SK-N-SH treated with all-trans-retinoic acid at 6 μM for 48 hours (cell line): Measurements from ENCODE around the gene CCDC174.

Source experiments
- ATAC-seq: fragments of 200-7000 bp; cut with Tn5 transposase; 3 replicates; pipeline ENCODE4 v1.9.1; 2020; ENCODE audit warnings: mild to moderate bottlenecking, moderate library complexity
- ARNTL ChIP-seq: fragments of 450-650 bp; formaldehyde crosslinking; IDR thresholded peaks from 2 replicates; pipeline ENCODE4 v1.5.0; 2020; ENCODE audit warnings: low read depth, mild to moderate bottlenecking, moderate library complexity, borderline replicate concordance
- BACH2 ChIP-seq: fragments of 250-450 bp; sonication (Bioruptor Pico); IDR thresholded peaks from 2 replicates; pipeline ENCODE4 v1.9.0; 2021; ENCODE audit warnings: mild to moderate bottlenecking, borderline replicate concordance
- CSDC2 ChIP-seq: fragments of 250-450 bp; sonication (Bioruptor Pico); IDR thresholded peaks from 2 replicates; pipeline ENCODE4 v1.5.0; 2020; ENCODE audit warnings: mild to moderate bottlenecking, moderate library complexity
- ESRRG ChIP-seq: fragments of 250-450 bp; sonication (Bioruptor Pico); IDR thresholded peaks from 2 replicates; pipeline ENCODE4 v1.6.1; 2021; ENCODE audit warnings: mild to moderate bottlenecking
- OSR1 ChIP-seq: fragments of 250-450 bp; sonication (Bioruptor Pico); IDR thresholded peaks from 2 replicates; pipeline ENCODE4 v1.8.0; 2022; ENCODE audit warnings: moderate library complexity, mild to moderate bottlenecking, inconsistent platforms
- RARB ChIP-seq: fragments of 250-450 bp; sonication (Bioruptor Pico); IDR thresholded peaks from 2 replicates; pipeline ENCODE4 v1.8.0; 2021; ENCODE audit warnings: mild to moderate bottlenecking, moderate library complexity
- SNAI2 ChIP-seq: fragments of 250-450 bp; sonication (Bioruptor Pico); IDR thresholded peaks from 2 replicates; pipeline ENCODE4 v1.5.0; 2020; ENCODE audit warnings: mild to moderate bottlenecking, moderate library complexity
- TCF4 ChIP-seq: fragments of 250-450 bp; sonication (Bioruptor Pico); IDR thresholded peaks from 2 replicates; pipeline ENCODE4 v1.8.0; 2021; ENCODE audit warnings: mild to moderate bottlenecking, moderate library complexity, borderline replicate concordance
- TOX ChIP-seq: fragments of 250-450 bp; sonication (Bioruptor Pico); IDR thresholded peaks from 2 replicates; pipeline ENCODE4 v1.8.0; 2021; ENCODE audit warnings: mild to moderate bottlenecking, moderate library complexity, borderline replicate concordance
- ZFP3 ChIP-seq: fragments of 250-450 bp; sonication (Bioruptor Pico); IDR thresholded peaks from 2 replicates; pipeline ENCODE4 v1.5.0; 2020; ENCODE audit warnings: mild to moderate bottlenecking, moderate library complexity
- ZFP30 ChIP-seq: fragments of 450-650 bp; formaldehyde crosslinking; IDR thresholded peaks from 2 replicates; pipeline ENCODE4 v1.5.0; 2022; ENCODE audit warnings: mild to moderate bottlenecking, moderate library complexity
- ZNF565 ChIP-seq: fragments of 450-650 bp; formaldehyde crosslinking; conservative IDR thresholded peaks from 2 replicates; pipeline ENCODE4 v1.5.0; 2020; ENCODE audit warnings: low read depth, mild to moderate bottlenecking, moderate library complexity
- ZNF70 ChIP-seq: fragments of 450-650 bp; formaldehyde crosslinking; IDR thresholded peaks from 2 replicates; pipeline ENCODE4 v1.5.0; 2020; ENCODE audit warnings: mild to moderate bottlenecking, moderate library complexity
- TF ChIP-seq, protein P1 (sequence below): fragments of 250-450 bp; sonication (Bioruptor Pico); IDR thresholded peaks from 2 replicates; pipeline ENCODE4 v1.5.1; 2020; ENCODE audit warnings: low read depth, mild to moderate bottlenecking, moderate library complexity
- TF ChIP-seq, protein P2 (sequence below): fragments of 250-450 bp; sonication (Bioruptor Pico); IDR thresholded peaks from 2 replicates; pipeline ENCODE4 v1.8.0; 2020; ENCODE audit warnings: mild to moderate bottlenecking, moderate library complexity, borderline replicate concordance
- TF ChIP-seq, protein P3 (sequence below): fragments of 250-450 bp; sonication (Bioruptor Pico); IDR thresholded peaks from 2 replicates; pipeline ENCODE4 v1.5.0; 2020; ENCODE audit warnings: mild to moderate bottlenecking, moderate library complexity
- TF ChIP-seq, protein P4 (sequence below): fragments of 250-450 bp; sonication (Bioruptor Pico); IDR thresholded peaks from 2 replicates; pipeline ENCODE4 v1.5.1; 2021; ENCODE audit warnings: mild to moderate bottlenecking, moderate library complexity
- TF ChIP-seq, protein P5 (sequence below): fragments of 250-450 bp; sonication (Bioruptor Pico); IDR thresholded peaks from 2 replicates; pipeline ENCODE4 v1.8.0; 2021; ENCODE audit warnings: low read depth, mild to moderate bottlenecking, moderate library complexity, borderline replicate concordance

CCDC174 gene

DNA sequence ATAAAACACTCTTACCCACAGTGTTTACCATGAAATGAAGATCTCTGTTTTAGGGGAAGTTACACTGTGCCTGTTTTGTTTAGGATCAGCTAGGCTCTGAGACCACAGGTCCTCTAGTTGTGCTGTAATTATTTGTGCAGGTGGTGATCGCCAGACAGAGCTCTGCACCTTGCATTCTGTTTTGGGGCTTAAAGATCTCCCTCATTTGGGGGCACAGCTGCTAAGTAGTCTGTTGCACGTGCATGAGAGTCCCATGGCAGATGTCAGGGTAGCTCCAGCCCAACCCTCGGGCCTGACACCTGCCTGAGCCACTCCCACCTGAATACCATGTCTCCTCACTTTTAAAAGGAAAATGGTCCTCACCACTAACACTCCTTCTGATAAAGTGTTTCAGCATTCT lies 35.8 kb downstream of the CCDC174 start (continued):
- TF ChIP-seq, protein P1, sequence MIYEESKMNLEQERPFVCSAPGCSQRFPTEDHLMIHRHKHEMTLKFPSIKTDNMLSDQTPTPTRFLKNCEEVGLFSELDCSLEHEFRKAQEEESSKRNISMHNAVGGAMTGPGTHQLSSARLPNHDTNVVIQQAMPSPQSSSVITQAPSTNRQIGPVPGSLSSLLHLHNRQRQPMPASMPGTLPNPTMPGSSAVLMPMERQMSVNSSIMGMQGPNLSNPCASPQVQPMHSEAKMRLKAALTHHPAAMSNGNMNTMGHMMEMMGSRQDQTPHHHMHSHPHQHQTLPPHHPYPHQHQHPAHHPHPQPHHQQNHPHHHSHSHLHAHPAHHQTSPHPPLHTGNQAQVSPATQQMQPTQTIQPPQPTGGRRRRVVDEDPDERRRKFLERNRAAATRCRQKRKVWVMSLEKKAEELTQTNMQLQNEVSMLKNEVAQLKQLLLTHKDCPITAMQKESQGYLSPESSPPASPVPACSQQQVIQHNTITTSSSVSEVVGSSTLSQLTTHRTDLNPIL, result no peak
- no peak for TF ChIP-seq ZNF70 (CRISPR knock-in tag)

DNA sequence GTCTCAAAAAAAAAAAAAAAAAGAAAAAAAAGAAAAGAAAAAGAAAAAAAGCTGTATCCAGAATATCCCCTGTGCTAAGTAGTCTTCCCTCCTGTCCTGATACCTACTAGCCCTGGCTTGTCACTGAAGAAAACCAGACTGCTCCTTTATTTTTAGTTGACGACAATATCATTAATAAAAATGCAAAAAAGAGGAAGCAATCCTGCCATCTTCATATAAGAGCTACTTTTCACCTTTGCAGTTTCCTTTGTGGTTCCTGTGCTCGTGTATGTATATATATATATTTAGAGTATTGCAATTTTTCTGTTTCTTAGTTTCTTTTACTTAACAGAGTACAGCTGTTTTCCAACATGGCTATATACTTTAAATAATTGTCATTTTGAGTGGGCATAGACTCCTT lies 37.0 kb downstream of the CCDC174 start:
- no peak for ATAC-seq
- TF ChIP-seq CSDC2 (CRISPR knock-in tag), result no peak
- no peak for TF ChIP-seq BACH2 (CRISPR knock-in tag)
- TF ChIP-seq, protein P2, sequence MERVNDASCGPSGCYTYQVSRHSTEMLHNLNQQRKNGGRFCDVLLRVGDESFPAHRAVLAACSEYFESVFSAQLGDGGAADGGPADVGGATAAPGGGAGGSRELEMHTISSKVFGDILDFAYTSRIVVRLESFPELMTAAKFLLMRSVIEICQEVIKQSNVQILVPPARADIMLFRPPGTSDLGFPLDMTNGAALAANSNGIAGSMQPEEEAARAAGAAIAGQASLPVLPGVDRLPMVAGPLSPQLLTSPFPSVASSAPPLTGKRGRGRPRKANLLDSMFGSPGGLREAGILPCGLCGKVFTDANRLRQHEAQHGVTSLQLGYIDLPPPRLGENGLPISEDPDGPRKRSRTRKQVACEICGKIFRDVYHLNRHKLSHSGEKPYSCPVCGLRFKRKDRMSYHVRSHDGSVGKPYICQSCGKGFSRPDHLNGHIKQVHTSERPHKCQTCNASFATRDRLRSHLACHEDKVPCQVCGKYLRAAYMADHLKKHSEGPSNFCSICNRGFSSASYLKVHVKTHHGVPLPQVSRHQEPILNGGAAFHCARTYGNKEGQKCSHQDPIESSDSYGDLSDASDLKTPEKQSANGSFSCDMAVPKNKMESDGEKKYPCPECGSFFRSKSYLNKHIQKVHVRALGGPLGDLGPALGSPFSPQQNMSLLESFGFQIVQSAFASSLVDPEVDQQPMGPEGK (CRISPR knock-in tag), result no peak
- no peak for TF ChIP-seq ZNF565
- TF ChIP-seq, protein P3, sequence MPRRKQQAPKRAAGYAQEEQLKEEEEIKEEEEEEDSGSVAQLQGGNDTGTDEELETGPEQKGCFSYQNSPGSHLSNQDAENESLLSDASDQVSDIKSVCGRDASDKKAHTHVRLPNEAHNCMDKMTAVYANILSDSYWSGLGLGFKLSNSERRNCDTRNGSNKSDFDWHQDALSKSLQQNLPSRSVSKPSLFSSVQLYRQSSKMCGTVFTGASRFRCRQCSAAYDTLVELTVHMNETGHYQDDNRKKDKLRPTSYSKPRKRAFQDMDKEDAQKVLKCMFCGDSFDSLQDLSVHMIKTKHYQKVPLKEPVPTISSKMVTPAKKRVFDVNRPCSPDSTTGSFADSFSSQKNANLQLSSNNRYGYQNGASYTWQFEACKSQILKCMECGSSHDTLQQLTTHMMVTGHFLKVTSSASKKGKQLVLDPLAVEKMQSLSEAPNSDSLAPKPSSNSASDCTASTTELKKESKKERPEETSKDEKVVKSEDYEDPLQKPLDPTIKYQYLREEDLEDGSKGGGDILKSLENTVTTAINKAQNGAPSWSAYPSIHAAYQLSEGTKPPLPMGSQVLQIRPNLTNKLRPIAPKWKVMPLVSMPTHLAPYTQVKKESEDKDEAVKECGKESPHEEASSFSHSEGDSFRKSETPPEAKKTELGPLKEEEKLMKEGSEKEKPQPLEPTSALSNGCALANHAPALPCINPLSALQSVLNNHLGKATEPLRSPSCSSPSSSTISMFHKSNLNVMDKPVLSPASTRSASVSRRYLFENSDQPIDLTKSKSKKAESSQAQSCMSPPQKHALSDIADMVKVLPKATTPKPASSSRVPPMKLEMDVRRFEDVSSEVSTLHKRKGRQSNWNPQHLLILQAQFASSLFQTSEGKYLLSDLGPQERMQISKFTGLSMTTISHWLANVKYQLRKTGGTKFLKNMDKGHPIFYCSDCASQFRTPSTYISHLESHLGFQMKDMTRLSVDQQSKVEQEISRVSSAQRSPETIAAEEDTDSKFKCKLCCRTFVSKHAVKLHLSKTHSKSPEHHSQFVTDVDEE (CRISPR knock-in tag), result no peak
- no peak for TF ChIP-seq RARB (CRISPR knock-in tag)
- no peak for TF ChIP-seq ARNTL (CRISPR knock-in tag)
- no peak for TF ChIP-seq ZFP30 (CRISPR knock-in tag)
- no peak for TF ChIP-seq SNAI2 (CRISPR knock-in tag)
- no peak for TF ChIP-seq TOX (CRISPR knock-in tag)
- no peak for TF ChIP-seq TCF4
- TF ChIP-seq ESRRG (CRISPR knock-in tag), result no peak
- TF ChIP-seq, protein P4, sequence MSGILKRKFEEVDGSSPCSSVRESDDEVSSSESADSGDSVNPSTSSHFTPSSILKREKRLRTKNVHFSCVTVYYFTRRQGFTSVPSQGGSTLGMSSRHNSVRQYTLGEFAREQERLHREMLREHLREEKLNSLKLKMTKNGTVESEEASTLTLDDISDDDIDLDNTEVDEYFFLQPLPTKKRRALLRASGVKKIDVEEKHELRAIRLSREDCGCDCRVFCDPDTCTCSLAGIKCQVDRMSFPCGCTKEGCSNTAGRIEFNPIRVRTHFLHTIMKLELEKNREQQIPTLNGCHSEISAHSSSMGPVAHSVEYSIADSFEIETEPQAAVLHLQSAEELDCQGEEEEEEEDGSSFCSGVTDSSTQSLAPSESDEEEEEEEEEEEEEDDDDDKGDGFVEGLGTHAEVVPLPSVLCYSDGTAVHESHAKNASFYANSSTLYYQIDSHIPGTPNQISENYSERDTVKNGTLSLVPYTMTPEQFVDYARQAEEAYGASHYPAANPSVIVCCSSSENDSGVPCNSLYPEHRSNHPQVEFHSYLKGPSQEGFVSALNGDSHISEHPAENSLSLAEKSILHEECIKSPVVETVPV (CRISPR knock-in tag), result no peak
- TF ChIP-seq, protein P5, sequence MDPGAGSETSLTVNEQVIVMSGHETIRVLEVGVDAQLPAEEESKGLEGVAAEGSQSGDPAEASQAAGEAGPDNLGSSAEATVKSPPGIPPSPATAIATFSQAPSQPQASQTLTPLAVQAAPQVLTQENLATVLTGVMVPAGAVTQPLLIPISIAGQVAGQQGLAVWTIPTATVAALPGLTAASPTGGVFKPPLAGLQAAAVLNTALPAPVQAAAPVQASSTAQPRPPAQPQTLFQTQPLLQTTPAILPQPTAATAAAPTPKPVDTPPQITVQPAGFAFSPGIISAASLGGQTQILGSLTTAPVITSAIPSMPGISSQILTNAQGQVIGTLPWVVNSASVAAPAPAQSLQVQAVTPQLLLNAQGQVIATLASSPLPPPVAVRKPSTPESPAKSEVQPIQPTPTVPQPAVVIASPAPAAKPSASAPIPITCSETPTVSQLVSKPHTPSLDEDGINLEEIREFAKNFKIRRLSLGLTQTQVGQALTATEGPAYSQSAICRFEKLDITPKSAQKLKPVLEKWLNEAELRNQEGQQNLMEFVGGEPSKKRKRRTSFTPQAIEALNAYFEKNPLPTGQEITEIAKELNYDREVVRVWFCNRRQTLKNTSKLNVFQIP (CRISPR knock-in tag), result no peak
- TF ChIP-seq, protein P1, result no peak
- no peak for TF ChIP-seq ZFP3 (CRISPR knock-in tag)
- no peak for TF ChIP-seq OSR1 (CRISPR knock-in tag)

DNA sequence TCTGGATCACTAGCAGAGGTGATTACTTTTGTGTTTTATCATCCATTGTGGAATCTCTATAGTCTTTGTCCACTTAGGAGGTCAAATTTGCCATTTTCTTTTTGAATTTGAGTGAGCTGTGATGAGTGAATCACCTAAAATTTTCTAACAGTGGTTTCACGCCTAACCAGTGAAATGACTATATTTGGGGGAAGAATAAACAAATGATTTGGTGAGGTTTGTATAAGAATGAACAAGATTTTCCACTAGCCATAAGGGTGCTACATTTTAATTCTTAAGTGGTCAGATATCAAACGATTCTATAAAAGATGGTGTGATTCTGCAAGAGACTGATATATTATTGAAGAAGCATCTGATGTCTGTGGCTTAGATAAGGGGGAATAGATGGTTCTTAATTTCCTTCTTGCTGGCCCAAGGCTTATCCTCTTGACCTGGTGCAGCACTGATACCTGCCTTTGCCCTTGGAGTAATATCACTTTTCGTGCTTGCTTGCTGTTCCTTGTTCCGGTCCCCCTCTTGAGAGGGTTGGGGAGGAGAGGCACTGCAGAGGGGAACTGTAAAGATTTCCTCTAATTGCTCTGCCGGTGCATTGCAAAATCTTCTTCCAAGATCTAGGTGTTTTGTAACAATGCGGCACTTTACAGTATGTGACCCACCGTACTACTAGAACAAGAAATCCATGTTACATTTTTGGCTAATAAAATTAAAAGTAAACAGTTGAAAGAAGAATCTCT lies 37.9 kb downstream of the CCDC174 start:
- ATAC-seq, result no peak
- TF ChIP-seq, protein P5 (CRISPR knock-in tag), result no peak
- TF ChIP-seq BACH2 (CRISPR knock-in tag), result no peak
- no peak for TF ChIP-seq ESRRG (CRISPR knock-in tag)
- TF ChIP-seq, all 23 proteins: peak for 0
